Stimulated activated CD4-positive, alpha-beta T cell treated with anti-CD3 and anti-CD28 coated beads, Interleukin-1b, Interleukin-23, amount 100 ng/mL, for 4 hours (primary cell): ENCODE results near the gene MUC5AC.
"Not testable (repeated sequence)": the region's sequence is repeated elsewhere in the genome, so short reads cannot be mapped to it uniquely, and the experiment has no call there.

ENCODE experiments used
- DNase-seq, 2 donors: peaks; one replicate each; pipeline ENCODE4 v3.0.0-alpha.2; 2020; ENCODE audit warnings: low read depth in 2 of 2

Gene MUC5AC, protein sequence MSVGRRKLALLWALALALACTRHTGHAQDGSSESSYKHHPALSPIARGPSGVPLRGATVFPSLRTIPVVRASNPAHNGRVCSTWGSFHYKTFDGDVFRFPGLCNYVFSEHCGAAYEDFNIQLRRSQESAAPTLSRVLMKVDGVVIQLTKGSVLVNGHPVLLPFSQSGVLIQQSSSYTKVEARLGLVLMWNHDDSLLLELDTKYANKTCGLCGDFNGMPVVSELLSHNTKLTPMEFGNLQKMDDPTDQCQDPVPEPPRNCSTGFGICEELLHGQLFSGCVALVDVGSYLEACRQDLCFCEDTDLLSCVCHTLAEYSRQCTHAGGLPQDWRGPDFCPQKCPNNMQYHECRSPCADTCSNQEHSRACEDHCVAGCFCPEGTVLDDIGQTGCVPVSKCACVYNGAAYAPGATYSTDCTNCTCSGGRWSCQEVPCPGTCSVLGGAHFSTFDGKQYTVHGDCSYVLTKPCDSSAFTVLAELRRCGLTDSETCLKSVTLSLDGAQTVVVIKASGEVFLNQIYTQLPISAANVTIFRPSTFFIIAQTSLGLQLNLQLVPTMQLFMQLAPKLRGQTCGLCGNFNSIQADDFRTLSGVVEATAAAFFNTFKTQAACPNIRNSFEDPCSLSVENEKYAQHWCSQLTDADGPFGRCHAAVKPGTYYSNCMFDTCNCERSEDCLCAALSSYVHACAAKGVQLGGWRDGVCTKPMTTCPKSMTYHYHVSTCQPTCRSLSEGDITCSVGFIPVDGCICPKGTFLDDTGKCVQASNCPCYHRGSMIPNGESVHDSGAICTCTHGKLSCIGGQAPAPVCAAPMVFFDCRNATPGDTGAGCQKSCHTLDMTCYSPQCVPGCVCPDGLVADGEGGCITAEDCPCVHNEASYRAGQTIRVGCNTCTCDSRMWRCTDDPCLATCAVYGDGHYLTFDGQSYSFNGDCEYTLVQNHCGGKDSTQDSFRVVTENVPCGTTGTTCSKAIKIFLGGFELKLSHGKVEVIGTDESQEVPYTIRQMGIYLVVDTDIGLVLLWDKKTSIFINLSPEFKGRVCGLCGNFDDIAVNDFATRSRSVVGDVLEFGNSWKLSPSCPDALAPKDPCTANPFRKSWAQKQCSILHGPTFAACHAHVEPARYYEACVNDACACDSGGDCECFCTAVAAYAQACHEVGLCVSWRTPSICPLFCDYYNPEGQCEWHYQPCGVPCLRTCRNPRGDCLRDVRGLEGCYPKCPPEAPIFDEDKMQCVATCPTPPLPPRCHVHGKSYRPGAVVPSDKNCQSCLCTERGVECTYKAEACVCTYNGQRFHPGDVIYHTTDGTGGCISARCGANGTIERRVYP (N-terminal part only)

GRCh38 chr11:1157645-1158591, at the start of gene MUC5AC:
MUC5AC (plus strand) TSS chr11:1157953; CDS start chr11:1158000, 47 bp downstream.
- DNase-seq, result no peak

GRCh38 chr11:1108246-1108900, 49.4 kb upstream of the MUC5AC start:
- DNase-seq, result no peak

DNA sequence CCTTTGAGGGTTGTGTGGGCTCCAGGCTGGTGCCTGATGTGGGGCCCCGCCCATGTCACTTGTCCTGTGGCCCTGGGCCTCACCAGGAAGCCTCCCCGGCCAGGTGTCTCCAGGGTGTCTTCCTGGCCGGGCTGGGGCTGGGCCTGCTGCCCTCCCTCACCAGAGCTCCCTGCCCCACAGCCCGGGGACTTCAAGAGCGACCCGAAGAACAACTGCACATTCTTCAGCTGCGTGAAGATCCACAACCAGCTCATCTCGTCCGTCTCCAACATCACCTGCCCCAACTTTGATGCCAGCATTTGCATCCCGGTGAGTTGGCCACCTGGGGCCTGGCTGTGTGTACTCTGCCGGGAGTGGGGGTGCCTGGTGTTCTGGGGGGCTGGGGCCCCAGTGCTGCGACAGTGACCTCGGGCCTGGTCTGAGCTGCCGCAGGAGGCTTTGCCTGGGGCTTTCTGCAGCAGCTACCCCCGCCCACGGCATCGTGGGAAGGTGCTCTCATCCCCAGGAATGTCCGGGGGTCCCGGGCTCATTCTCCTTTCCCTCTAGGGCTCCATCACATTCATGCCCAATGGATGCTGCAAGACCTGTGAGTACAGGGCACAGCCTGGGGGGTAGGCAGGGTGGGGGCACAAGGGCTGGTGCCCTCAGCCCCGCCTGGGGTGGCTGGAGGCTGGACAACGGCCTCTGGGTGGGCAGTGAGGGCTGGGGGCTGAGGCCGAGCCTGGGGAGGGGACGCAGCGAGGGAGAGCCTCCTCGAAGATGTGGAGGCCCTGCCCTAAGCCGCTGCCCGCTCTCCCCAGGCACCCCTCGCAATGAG, 48.4 kb upstream of the MUC5AC start:
- DNase-seq, result no peak

DNA sequence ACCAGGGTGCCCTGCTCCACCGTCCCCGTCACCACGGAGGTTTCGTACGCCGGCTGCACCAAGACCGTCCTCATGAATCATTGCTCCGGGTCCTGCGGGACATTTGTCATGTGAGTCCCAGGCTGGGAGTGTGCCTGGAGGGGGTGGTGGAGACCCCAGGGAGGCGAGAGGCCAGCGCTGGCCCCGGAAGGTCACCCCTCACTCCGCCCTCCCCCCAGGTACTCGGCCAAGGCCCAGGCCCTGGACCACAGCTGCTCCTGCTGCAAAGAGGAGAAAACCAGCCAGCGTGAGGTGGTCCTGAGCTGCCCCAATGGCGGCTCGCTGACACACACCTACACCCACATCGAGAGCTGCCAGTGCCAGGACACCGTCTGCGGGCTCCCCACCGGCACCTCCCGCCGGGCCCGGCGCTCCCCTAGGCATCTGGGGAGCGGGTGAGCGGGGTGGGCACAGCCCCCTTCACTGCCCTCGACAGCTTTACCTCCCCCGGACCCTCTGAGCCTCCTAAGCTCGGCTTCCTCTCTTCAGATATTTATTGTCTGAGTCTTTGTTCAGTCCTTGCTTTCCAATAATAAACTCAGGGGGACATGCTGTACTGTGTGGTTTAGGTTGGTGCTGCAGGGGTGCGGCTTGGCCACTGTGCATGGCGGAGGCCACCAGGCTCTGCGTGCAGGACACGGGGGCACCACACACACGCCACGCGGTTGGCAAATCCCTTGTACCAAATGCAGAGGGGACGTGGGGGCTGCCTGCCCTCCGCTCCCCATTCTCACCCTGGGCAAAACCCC, 47.6 kb upstream of the MUC5AC start:
- no peak for DNase-seq

DNA sequence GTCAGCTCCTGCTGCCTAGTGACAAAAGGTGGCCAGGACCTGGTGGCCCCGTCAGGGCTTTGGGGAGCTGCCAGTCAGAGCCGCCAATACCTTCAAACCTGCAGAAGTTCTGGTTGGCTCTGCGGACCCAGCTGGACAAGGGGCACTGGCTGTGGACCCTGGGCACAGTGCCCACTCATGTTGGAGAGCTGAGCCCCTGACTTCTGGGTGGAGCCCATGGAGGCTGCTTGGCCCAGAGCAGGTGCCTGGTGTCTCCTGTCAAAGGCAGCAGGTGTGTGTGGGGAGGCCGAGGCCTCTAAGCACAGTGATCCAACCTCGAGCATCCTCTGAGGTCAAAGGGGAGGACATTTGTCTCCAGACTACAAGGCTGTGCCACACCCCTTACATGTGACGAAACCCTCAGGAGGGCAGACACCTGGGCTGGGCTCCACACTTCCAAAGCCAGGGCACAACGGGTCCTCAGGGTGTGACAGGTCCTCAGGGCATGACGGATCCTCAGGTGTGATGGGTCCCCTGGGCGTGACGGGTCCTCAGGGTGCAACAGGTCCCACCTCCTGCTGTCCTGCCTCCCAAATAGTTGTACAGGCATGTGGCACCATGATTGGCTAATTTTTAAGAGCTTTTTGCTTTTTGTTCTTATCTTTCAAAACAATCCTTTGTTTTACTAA, 46.1 kb upstream of the MUC5AC start:
- DNase-seq, result no peak

DNA sequence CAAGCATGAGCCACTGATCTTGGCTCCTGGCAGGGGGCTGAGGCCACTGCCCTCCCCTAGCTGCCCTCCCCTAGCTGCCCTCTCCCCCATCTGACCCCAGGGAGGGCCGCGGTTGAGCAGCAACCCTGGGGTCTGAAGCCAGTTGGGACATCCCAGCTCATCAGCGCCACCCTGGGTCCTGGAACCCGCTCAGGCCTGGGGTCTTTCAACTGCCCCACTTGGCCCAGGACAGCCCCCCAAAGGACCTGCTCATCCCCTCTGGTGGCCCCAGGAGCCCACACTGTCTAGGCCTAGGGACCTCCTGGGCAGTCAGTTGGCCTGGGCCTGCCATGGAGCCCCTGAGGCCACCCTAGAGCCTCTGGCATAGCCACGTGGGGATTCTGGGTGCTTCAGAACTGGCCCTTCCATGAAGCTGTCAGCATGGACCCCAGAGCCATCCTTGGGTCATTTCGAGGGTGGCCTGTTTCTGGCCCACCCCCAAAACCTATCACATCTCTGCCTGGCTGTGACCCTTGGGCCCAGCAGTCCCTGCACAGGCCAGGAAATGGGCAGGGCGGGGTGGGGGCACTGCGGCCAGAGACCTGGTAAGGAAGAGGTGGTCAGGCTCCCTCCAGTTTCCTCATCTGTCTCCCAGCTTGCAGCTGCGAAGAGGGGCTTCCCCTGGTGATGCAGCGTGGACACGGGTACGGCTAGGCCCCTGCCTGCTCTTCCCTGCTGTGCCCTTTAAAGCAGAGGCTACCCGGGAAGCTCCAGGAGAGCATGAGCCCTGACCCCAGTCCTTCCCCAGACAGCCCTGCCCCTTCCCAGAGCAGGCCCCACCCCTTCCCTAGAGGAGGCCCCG, 45.2 kb upstream of the MUC5AC start:
- DNase-seq, result no peak

DNA sequence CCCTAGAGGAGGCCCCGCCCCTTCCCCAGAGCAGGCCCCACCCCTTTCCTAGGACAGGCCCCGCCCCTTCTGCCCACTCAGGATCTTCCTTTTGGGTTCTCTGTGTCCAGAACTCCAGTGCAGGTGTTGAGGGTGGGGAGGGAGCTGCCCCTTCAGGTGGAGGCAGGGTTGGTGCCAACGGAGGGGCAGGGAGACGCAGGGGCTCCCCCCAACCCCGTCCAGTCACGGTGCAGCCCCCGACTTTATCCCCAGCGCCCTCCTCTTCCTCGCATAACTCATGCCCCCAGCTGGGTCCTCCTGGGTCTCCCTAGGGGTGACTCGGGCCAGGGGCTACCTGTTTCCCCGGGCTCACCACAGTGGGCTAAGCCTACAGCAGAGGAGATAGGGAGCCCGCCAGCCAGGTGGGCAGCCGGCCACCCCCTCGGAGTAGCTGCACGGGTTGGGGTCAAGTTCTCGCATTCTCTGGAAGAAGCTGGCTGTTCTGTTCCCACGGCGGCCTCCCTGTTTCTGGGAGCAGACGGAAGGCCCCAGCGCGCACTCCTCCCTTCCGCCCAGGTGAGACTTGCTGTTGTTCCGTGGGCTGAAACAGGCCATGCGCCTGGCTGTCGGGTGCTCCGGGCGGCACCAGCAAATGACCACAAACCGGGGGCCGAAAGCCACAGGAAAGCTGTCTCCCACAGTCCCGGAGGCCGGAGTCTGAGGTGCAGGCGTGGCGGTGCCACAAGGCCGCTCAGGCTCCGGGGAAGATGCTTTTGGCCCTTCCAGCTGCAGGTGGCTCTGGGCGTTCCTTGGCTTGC, 44.1 kb upstream of the MUC5AC start:
- no peak for DNase-seq

- not testable (repeated sequence) for DNase-seq
Observed at GRCh38 chr11:1115292-1115691, 42.5 kb upstream of the MUC5AC start.

GRCh38 chr11:1116104-1116503, 41.6 kb upstream of the MUC5AC start:
- no peak for DNase-seq

DNA sequence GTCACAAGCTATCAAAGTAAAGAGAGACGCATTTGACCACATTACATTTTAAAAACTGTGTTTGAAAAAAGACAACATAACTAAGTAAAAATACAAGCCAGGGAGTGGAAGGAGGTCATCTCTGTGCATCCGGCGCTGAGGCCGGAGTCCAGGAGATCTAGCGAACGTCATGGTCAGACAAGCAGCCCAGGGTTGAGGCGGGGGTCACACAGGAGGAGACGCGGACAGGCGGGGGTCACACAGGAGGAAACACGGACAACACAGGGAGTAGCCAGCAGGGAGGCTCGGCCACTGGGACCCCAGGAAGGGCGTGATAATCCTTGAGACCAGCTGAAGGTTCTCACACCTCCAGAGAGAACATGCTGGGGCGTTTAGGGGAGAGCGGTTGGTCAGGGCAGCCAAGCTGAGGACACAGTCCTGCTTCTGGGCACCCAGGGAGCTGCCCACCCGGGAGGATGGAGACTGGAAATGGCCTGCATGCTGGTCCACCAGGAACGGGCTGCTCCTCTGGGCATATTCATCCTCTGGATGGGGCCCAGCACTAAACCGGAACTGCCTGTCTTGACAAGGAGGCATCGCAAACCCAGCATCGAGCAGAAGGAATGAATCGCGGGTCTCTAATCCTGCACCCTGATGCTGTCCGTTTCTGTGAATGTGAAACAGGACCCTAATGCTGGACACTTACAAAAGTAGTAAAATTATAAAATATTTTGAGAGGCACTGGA, 40.9 kb upstream of the MUC5AC start:
- no peak for DNase-seq

DNA sequence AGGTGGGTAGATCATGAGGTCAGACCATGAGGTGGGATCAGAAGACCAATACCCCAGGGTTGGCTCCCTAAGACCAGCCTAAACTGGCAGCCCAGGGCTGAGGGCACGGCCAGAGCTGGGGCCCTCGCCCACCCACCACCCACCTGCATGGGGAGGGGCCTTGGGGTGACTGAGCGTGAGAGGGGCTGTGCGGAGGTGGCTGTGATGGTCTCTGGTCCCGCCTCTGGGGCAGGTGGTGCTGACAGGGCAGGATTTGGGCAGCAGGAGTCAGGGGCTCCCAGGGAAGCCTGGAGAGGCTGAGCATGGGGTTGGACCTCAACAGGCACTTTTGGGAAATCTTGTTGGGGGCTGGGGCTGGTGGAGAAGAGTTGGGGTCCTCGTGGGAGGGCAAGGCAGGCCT, 39.8 kb upstream of the MUC5AC start:
- no peak for DNase-seq

DNA sequence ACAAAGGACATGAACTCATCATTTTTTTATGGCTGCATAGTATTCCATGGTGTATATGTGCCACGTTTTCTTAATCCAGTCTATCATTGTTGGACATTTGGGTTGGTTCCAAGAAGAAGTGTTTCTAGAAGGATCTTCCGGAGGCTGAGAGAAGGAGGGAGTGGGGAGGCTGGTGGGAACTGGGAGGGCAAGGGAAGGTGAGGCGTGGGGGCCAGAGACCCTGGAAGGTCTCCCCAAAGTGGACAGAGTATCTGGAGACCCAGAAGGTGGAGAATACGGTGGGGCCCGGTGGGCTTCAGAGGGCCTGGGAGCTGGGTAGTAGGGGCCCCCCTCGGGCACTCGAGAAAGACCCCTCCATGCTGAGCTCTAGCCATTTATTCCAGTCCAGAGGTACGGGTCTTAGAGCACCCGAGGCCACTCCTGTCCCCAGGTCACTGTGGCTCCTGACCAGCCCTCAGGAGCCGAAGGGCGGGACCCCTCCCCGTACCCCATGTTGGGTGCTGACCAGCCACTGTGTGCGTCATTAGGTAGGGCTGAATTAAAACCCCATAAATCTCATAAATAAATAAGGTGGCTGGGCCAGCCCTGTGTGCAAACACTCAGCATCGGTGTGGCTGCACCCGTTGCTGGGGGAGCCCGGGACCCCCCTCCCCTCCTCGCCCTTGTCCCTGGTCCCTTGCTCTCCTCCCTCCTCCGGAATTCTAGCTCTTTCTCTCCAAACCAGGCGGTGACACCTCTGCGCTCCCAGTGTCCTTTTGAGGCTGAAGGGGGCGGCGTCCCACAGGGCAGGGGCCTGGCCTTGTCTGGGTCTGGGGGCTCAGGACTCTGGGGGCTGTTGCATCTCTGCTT, 38.8 kb upstream of the MUC5AC start:
- no peak for DNase-seq

- DNase-seq, result no peak
Observed at GRCh38 chr11:1119604-1120146, 38.1 kb upstream of the MUC5AC start.
